Heart left ventricle (tissue), 16 donors: ENCODE measurements around the gene WDR77. TPM values are rescaled to one million over a fixed set of nuclear protein-coding genes. Genes with fewer than 3 reads are reported as not detected.

ENCODE experiments used
- ATAC-seq, 4 donors: fragments of 200-7000 bp; cut with Tn5 transposase; one replicate each; pipeline ENCODE4 v1.9.1; 2020 to 2022; ENCODE audit warnings: moderate library complexity in 4 of 4, mild to moderate bottlenecking in 3 of 4, moderate number of reproducible peaks in 1 of 4
- DNase-seq, 5 donors: peaks; one replicate each; pipeline ENCODE4 v3.0.0-alpha.2; 2020
- H3K27ac ChIP-seq, 12 donors: fragments of 200-600 bp; sonication (generic) in 4 of 12; one replicate each; pipeline versions ENCODE4 v1.5.0 to v1.8.0; 2016 to 2022; ENCODE audit warnings: mild to moderate bottlenecking in 2 of 12
- H3K27me3 ChIP-seq, 9 donors: fragments of 200-600 bp; sonication (generic) in 2 of 9; one replicate each; pipeline versions ENCODE4 v1.5.1 to v1.8.0; 2016 to 2022; ENCODE audit warnings: mild to moderate bottlenecking in 3 of 9
- H3K36me3 ChIP-seq, 9 donors: fragments of 200-600 bp; sonication (generic) in 2 of 9; one replicate each; pipeline versions ENCODE4 v1.5.0 to v1.8.0; 2018 to 2022; ENCODE audit warnings: mild to moderate bottlenecking in 2 of 9
- H3K4me1 ChIP-seq, 12 donors: fragments of 200-600 bp; sonication (generic) in 4 of 12; one replicate each; pipeline versions ENCODE4 v1.5.0 to v1.8.0; 2016 to 2022; ENCODE audit warnings: mild to moderate bottlenecking in 3 of 12
- H3K4me3 ChIP-seq, 12 donors: fragments of 200-600 bp; sonication (generic) in 4 of 12; one replicate each; pipeline versions ENCODE4 v1.5.0 to v1.8.0; 2017 to 2022; ENCODE audit warnings: mild to moderate bottlenecking in 9 of 12, moderate library complexity in 4 of 12
- H3K9me3 ChIP-seq, 12 donors: fragments of 200-600 bp; sonication (generic) in 4 of 12; one replicate each; pipeline versions ENCODE4 v1.5.0 to v1.8.0; 2016 to 2022; ENCODE audit warnings: mild to moderate bottlenecking in 1 of 12
- CTCF ChIP-seq, 12 donors: fragments of 200-600 bp; sonication (generic) in 4 of 12; IDR thresholded peaks; one replicate each; pipeline versions ENCODE4 v1.5.0 to v1.8.0; 2018 to 2022; ENCODE audit warnings: antibody characterized with exemption in 12 of 12, mild to moderate bottlenecking in 5 of 12
- POLR2A ChIP-seq, 2 donors: fragments of 450-650 bp; IDR thresholded peaks; one replicate each; pipeline ENCODE4 v1.6.1; 2017; ENCODE audit warnings: antibody characterized with exemption in 2 of 2, mild to moderate bottlenecking in 2 of 2, moderate library complexity in 2 of 2
- WGBS, 4 donors: extraction: QIAGEN DNeasy Blood & Tissue Kit in 2 of 4; methylation state at CpG; one replicate each; pipeline versions ENCODE4 v1.1.5 to v1.1.7; 2013 to 2018; 5-methylcytosine and 5-hydroxymethylcytosine counted together
- intact Hi-C, 10 donors: fragments of 100-400 bp; cut with DNase I; formaldehyde crosslinking; loops; one replicate each; pipeline versions ENCODE4 v1.11.1 to v1.14.2; 2022
- polyA plus RNA-seq, 2 donors: library from polyadenylated mRNA; stranded (reverse); fragments of 200-250 nt; gene quantifications; one replicate each; pipeline ENCODE4 v1.2.3, GENCODE V29; 2013
- total RNA-seq, 9 donors: library from RNA; depleted of rRNA in 2 of 9; stranded (reverse); fragments of >200 nt in 2 of 9; fragmentation: NEBNext Ultra II Directional in 3 of 9; extraction: Animal tissue kit (Norgen Biotek cat#: 25700) in 3 of 9; gene quantifications; one replicate each; pipeline versions ENCODE4 v1.1.0 to v1.2.4, GENCODE V29; 2016 to 2023
- donor health status: ischemic (EF 13 %, LVEDD 7.1; RV severe dilation, severe dysfunction).
- donor health status: healthy with polysubstance abuse.
- donor health status: DM: no; HTN: yes; CAD: no.
- donor health status: DM: no; HTN: no; CAD: no.
- donor health status: ischemic (EF 25% LVEDD 6.9; RV normal size, moderate dysfunction).
- donor health status: ischemic (EF 25% LVEDD 5.7; RV mildly dilated, moderate dysfunction).
- donor health status: healthy.
- donor health status: DM: yes; HTN: yes; CAD: no.
- donor health status: ischemic (EF 35%, LVEDD 5.7; RV mildly dilated, moderate dysfunction).
- donor health status: nonischemic (EF 11% LVEDD 7.7; RV severe dilation, severe dysfunction).
- donor health status: DM: yes; HTN: yes; CAD: no.
- donor health status: PGD.
- donor health status: ischemic (EF 29% LVEDD 5.4; RV normal size, mild dysfunction).
- donor health status: nonischemic (EF 23%, LVEDD 6.1; RV moderate dilation, normal function).

The WDR77 gene
- total and polyA plus RNA-seq, 11 donors = 25.6 to 64.3 (median 34.0) TPM

- no peak overlapping the region for H3K4me3 ChIP-seq
- DNase-seq (no peak), ATAC-seq (no peak)
- 54 to 83% (median 75%) methylated on average over 3 of the region's 3 CpGs for WGBS, 4 donors
- peak overlapping the region in 2 of 12 donors; percentile 24 to 60 for H3K27ac ChIP-seq
- no peaks in the 10 kb centered on the region for H3K9me3 ChIP-seq
- intact Hi-C loops = loop anchor here in 9 of 10 donors (2.0 to 10.0 kb wide), 9 partner anchors 174 to 892 kb away; partner anchors contain the start of gene DDX20 (in 1 of the 9)
- TF ChIP-seq POLR2A (IDR thresholded peaks at IDR 0.05) = no peak
- peaks cover 0 to 76% (median 12%) of the 10 kb centered on the region in 12 donors for H3K4me1 ChIP-seq
- H3K36me3 ChIP-seq = peaks cover 0 to 3% (median 0%) of the 10 kb centered on the region in 9 donors
- no peaks in the 10 kb centered on the region for H3K27me3 ChIP-seq
Measured at GRCh38 chr1:111483166-111483565, 34.1 kb upstream of the WDR77 start.

- Histone ChIP-seq H3K27ac (peak overlapping the region in 8 of 12 donors; percentile 1 to 50 (median 35)), H3K4me1 (peaks cover 0 to 77% (median 18%) of the 10 kb centered on the region in 12 donors)
- WGBS, 4 donors = 15 to 27% (median 22%) methylated on average over 8 of the region's 8 CpGs
Measured at GRCh38 chr1:111481387-111482221, 32.5 kb upstream of the WDR77 start.

GRCh38 chr1:111480674-111481073 lies 31.6 kb upstream of the WDR77 start:
- no peaks in the 10 kb centered on the region for H3K27me3 ChIP-seq
- no peak for TF ChIP-seq POLR2A (IDR thresholded peaks at IDR 0.05)
- no peak for TF ChIP-seq CTCF (IDR thresholded peaks at IDR 0.05)
- H3K4me3 ChIP-seq = no peak overlapping the region
- peaks cover 0 to 86% (median 27%) of the 10 kb centered on the region in 12 donors for H3K4me1 ChIP-seq
- peak overlapping the region in 1 of 12 donors; percentile 27 for H3K27ac ChIP-seq
- ATAC-seq (no peak), DNase-seq (no peak)
- peaks cover 0 to 7% (median 0%) of the 10 kb centered on the region in 9 donors for H3K36me3 ChIP-seq
- 67 to 84% (median 73%) methylated on average over 1 of the region's 1 CpG for WGBS, 4 donors
- no peaks in the 10 kb centered on the region for H3K9me3 ChIP-seq
- intact Hi-C loops = loop anchor here in 8 of 10 donors (2.0 to 10.0 kb wide), 9 partner anchors 176 to 894 kb away; partner anchors contain the start of gene DDX20 (in 1 of the 8)

More at GRCh38 chr1:111481387-111482221, 32.5 kb upstream of the WDR77 start:
- ATAC-seq (peak; percentile 94 to 97 (median 96)), DNase-seq (peak; percentile 81 to 88 (median 83))
- TF ChIP-seq POLR2A (IDR thresholded peaks at IDR 0.05) (no peak), CTCF (IDR thresholded peaks at IDR 0.05) (peak; percentile 56 to 87 (median 77))
- H3K9me3 ChIP-seq = no peaks in the 10 kb centered on the region
- peaks cover 0 to 7% (median 0%) of the 10 kb centered on the region in 9 donors for H3K36me3 ChIP-seq
- H3K27me3 ChIP-seq = no peaks in the 10 kb centered on the region
- H3K4me3 ChIP-seq = no peak overlapping the region
- intact Hi-C loops = loop anchor here in 9 of 10 donors (2.0 to 10.0 kb wide), 10 partner anchors 175 to 893 kb away; partner anchors contain the start of gene DDX20 (in 1 of the 9)

GRCh38 chr1:111476761-111477309 lies 27.8 kb upstream of the WDR77 start:
- 28 to 51% (median 34%) methylated on average over 2 of the region's 2 CpGs for WGBS, 4 donors
- intact Hi-C loops = no loop called here
- no peaks in the 10 kb centered on the region for H3K9me3 ChIP-seq
- DNase-seq (no peak), ATAC-seq (no peak)
- peaks cover 0 to 92% (median 39%) of the 10 kb centered on the region in 12 donors for H3K4me1 ChIP-seq
- peak overlapping the region in 1 of 12 donors; percentile 58 for H3K4me3 ChIP-seq
- no peak for TF ChIP-seq CTCF (IDR thresholded peaks at IDR 0.05)
- TF ChIP-seq POLR2A (IDR thresholded peaks at IDR 0.05) = no peak
- H3K27ac ChIP-seq = peak overlapping the region; percentile 1 to 95 (median 30)
- no peaks in the 10 kb centered on the region for H3K27me3 ChIP-seq
- peaks cover 0 to 12% (median 4%) of the 10 kb centered on the region in 9 donors for H3K36me3 ChIP-seq
